AG09319 (cell line): ENCODE measurements around the gene HPCAL1.

ENCODE experiments used
- DNase-seq: peaks from one replicate; pipeline ENCODE4 v3.0.0-alpha.2; 2010; ENCODE audit warnings: low read depth; ENCODE audit errors: extremely low read depth
- CTCF ChIP-seq: IDR thresholded peaks from 2 replicates; pipeline ENCODE4 v1.5.1; 2011; ENCODE audit warnings: low read depth, mild to moderate bottlenecking, inconsistent platforms, low read length, moderate library complexity

Gene HPCAL1

DNA sequence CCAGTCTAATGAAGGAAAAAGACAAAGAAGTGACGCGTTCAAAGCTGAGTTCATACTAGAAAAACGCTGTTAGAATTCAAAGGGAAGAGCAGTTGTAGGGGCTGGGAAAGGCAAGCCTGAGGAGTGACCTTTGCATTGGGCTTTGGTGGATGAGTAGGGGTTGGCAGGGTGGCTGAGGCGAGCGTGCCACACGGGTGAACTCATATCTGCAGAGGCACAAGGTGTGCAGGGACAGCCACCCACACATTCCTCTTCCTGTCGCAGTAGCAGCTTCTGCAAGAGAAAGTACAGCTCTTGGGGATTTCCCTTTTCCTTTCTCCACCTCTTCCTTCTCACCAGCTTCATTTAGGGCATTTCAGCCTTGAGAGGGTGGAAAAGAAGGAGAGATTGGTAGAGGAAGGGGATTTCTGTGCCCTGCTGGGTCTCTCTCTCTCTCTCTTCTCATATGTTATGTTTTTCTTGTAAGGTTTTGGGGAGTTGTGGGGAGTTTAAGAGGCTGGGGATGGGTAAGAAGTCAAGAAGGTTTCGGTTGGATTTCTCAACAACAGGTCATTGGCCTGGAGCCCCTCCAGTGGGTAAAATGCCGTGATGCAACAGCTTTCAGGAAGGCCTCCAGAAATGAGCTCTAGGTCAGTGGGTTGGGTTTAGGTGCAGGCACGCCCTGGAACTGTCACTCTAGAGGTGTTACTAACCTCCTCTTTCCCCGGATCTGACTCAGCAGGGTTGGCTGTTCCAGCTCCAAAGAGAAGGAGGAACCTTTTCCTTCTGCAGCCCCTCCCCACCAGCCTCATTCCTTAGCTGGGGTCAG, 105.3 kb downstream of the HPCAL1 start:
- no peak for TF ChIP-seq CTCF
- peak; percentile 53 for DNase-seq

- peak; percentile 96 for TF ChIP-seq CTCF
- peak; percentile 20 for DNase-seq
Observed at GRCh38 chr2:10408649-10409579, 106.2 kb downstream of the HPCAL1 start.

DNA sequence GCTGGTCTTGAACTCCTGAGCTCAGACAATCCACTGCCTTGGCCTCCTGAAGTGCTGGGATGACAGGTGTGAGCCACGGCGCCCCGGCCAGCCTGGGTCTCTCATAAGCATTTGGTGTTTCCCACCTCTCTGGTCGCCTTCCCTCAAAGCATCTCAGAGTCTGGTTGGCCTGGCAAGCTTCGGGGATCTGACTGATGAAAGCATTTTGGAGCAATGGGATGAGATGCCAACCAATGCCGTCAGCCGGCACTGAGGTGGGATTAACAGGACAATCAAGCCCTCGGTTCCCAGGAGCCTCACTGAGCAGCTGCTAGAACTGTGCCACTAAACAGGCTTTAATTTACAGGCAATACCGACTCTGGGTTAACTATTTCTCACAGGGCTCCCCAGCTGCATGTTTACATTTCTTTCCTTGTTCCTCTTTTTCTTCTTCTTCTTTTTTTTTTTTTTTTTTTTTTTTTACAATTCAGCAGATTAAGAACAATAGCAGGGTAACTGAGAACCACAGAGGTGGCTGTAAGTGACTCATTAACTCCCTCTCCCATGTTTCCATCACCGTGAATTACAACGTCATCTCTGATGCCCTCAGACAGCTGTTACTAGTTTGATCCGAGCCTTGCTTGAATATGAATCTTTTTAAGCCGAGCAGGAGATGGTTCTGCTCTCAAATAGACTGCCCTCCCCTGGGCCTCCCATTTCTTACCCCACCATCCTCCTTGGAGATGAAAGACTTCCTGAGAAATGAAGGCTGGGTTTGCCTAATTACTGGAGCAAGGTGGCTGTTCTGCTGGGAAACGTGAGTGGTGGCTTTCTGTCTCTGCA, 107.5 kb downstream of the HPCAL1 start:
- TF ChIP-seq CTCF, result no peak
- DNase-seq, result no peak

GRCh38 chr2:10410823-10411437, 108.2 kb downstream of the HPCAL1 start:
- TF ChIP-seq CTCF, result no peak
- DNase-seq, result no peak

- no peak for DNase-seq
- TF ChIP-seq CTCF, result no peak
Observed at GRCh38 chr2:10411557-10411956, 108.9 kb downstream of the HPCAL1 start.

DNA sequence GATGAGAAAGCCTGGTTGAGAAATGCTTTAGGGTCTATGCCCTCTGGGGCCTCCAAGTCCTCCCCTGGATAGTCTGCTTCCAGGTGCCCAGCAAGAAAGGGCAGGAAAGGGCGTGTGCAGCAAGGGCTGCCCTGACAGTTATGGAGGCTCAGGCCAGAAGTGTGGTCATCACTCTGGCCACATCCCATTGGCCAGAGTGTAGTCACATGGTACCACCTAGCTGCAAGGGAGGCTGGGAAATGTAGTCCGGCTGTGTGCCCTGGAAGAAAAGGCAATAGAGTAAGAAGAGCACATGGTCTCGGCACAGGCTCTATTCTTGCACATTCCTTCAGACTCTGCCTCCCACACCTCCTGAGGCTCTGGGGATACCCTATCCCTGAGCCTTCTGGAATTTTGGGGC, 109.7 kb downstream of the HPCAL1 start:
- DNase-seq, result no peak
- TF ChIP-seq CTCF, result no peak
